Suppressor macrophage (primary cell): Measurements from ENCODE around the gene ZCCHC14.
"Not testable (repeated sequence)": the region's sequence is repeated elsewhere in the genome, so short reads cannot be mapped to it uniquely, and the experiment has no call there.

Experiments
- DNase-seq, 4 experiments: peaks; one replicate each; pipeline ENCODE4 v3.0.0-alpha.2; 2020 to 2022

The ZCCHC14 gene

GRCh38 chr16:87380403-87380802, 112.4 kb downstream of the ZCCHC14 start:
- no peak for DNase-seq

GRCh38 chr16:87379312-87379752, 113.5 kb downstream of the ZCCHC14 start:
- DNase-seq: not testable (repeated sequence)

GRCh38 chr16:87376660-87377059, 116.2 kb downstream of the ZCCHC14 start:
- no peak for DNase-seq

GRCh38 chr16:87375426-87376135, 117.2 kb downstream of the ZCCHC14 start:
- peak in 3 of 4 experiments; percentile 31 to 51 (median 36) for DNase-seq

- no peak for DNase-seq
Observed at GRCh38 chr16:87374313-87374712, 118.5 kb downstream of the ZCCHC14 start.

GRCh38 chr16:87372305-87372704, 120.5 kb downstream of the ZCCHC14 start:
- no peak for DNase-seq

GRCh38 chr16:87371261-87371866, 121.5 kb downstream of the ZCCHC14 start:
- no peak for DNase-seq

GRCh38 chr16:87369796-87370719, 122.8 kb downstream of the ZCCHC14 start:
- DNase-seq: no peak

GRCh38 chr16:87369117-87369765, 123.6 kb downstream of the ZCCHC14 start:
- no peak for DNase-seq

- peak; percentile 32 to 81 (median 56) for DNase-seq
Observed at GRCh38 chr16:87368029-87368770, 124.6 kb downstream of the ZCCHC14 start.

GRCh38 chr16:87367529-87367928, 125.3 kb downstream of the ZCCHC14 start:
- no peak for DNase-seq

- DNase-seq: no peak
Observed at GRCh38 chr16:87366930-87367329, 125.9 kb downstream of the ZCCHC14 start.

GRCh38 chr16:87366288-87366687, 126.5 kb downstream of the ZCCHC14 start:
- no peak for DNase-seq

- DNase-seq: no peak
Observed at GRCh38 chr16:87365021-87365713, 127.7 kb downstream of the ZCCHC14 start.

GRCh38 chr16:87363771-87364455, 128.9 kb downstream of the ZCCHC14 start:
- DNase-seq: no peak

- not testable (repeated sequence) for DNase-seq
Observed at GRCh38 chr16:87362828-87363559, 129.8 kb downstream of the ZCCHC14 start.

- DNase-seq: no peak
Observed at GRCh38 chr16:87361916-87362619, 130.8 kb downstream of the ZCCHC14 start.

- no peak for DNase-seq
Observed at GRCh38 chr16:87360862-87361610, 131.8 kb downstream of the ZCCHC14 start.
